Neural cell (in vitro differentiated cells): ENCODE measurements around the gene ANKS1A. TPM values are rescaled to one million over a fixed set of nuclear protein-coding genes. Genes with fewer than 3 reads are reported as not detected.

ENCODE experiments used
- H2AFZ ChIP-seq: fragments of 200-600, 300-800 bp; sonication (generic), shearing (Covaris generic); 2 replicates; pipeline ENCODE4 v1.6.0; 2014; ENCODE audit warnings: low read depth, mild to moderate bottlenecking, antibody characterized with exemption, low read length, moderate library complexity
- H3F3A ChIP-seq: fragments of 200-600 bp; shearing (Covaris generic); 2 replicates; pipeline ENCODE4 v1.6.1; 2016; ENCODE audit warnings: mild to moderate bottlenecking, moderate library complexity, mixed read lengths, antibody characterized with exemption, low read length; ENCODE audit not compliant: insufficient read depth, poor library complexity, severe bottlenecking
- H3K27ac ChIP-seq: fragments of 200-600, 300-800 bp; sonication (generic), shearing (Covaris generic); 2 replicates; pipeline ENCODE4 v1.5.1; 2014; ENCODE audit warnings: mild to moderate bottlenecking, low read length, moderate library complexity
- H3K27me3 ChIP-seq: fragments of 300-800, 200-600 bp; sonication (generic), shearing (Covaris generic); 2 replicates; pipeline ENCODE4 v1.6.0; 2014; ENCODE audit warnings: mild to moderate bottlenecking, low read depth, low read length, moderate library complexity; ENCODE audit not compliant: insufficient read depth
- H3K36me3 ChIP-seq: fragments of 300-800, 200-600 bp; sonication (generic), shearing (Covaris generic); 2 replicates; pipeline ENCODE4 v1.5.1; 2014; ENCODE audit warnings: mild to moderate bottlenecking, antibody characterized with exemption, low read length, moderate library complexity; ENCODE audit not compliant: insufficient read depth
- H3K4me2 ChIP-seq: fragments of 300-800, 200-600 bp; sonication (generic), shearing (Covaris generic); 2 replicates; pipeline ENCODE4 v1.6.0; 2014; ENCODE audit warnings: mild to moderate bottlenecking, low read length
- H3K4me3 ChIP-seq: fragments of 300-800, 200-600 bp; sonication (generic), shearing (Covaris generic); 2 replicates; pipeline ENCODE4 v1.5.1; 2014; ENCODE audit warnings: mild to moderate bottlenecking, low read length, moderate library complexity
- H3K79me2 ChIP-seq: fragments of 200-600 bp; shearing (Covaris generic); replicated peaks from 2 replicates; pipeline ENCODE4 v1.6.0; 2014; ENCODE audit warnings: mild to moderate bottlenecking, low read length, moderate library complexity; ENCODE audit not compliant: insufficient read depth
- H3K9ac ChIP-seq: fragments of 300-800, 200-600 bp; sonication (generic), shearing (Covaris generic); 2 replicates; pipeline ENCODE4 v1.6.1; 2016; ENCODE audit warnings: mild to moderate bottlenecking, low read length, mixed read lengths
- H3K9me2 ChIP-seq: fragments of 200-600 bp; shearing (Covaris generic); 2 replicates; pipeline ENCODE4 v1.6.1; 2016; ENCODE audit warnings: mild to moderate bottlenecking, low read length, mixed read lengths; ENCODE audit not compliant: insufficient read depth
- H3K9me3 ChIP-seq: fragments of 200-600, 300-800 bp; sonication (generic), shearing (Covaris generic); 2 replicates; pipeline ENCODE4 v1.6.1; 2016; ENCODE audit warnings: mild to moderate bottlenecking, mixed run types, low read length, moderate library complexity, mixed read lengths
- H4K20me1 ChIP-seq: fragments of 200-600 bp; shearing (Covaris generic); 2 replicates; pipeline ENCODE4 v1.6.1; 2016; ENCODE audit warnings: mild to moderate bottlenecking, mixed run types; ENCODE audit not compliant: insufficient read depth
- EP300 ChIP-seq: fragments of 450-650 bp; conservative IDR thresholded peaks from 2 replicates; pipeline ENCODE4 v1.6.1; 2014; ENCODE audit warnings: antibody characterized with exemption, mild to moderate bottlenecking, moderate library complexity; ENCODE audit not compliant: poor library complexity, severe bottlenecking
- EZH2 ChIP-seq: fragments of 200-600, 300-800 bp; shearing (Covaris generic), sonication (generic); IDR thresholded peaks from 2 replicates; pipeline ENCODE4 v1.6.1; 2014; ENCODE audit warnings: antibody characterized with exemption, low read length, borderline replicate concordance, mild to moderate bottlenecking; ENCODE audit not compliant: insufficient read depth, poor library complexity, severe bottlenecking
- MXI1 ChIP-seq: fragments of 450-650 bp; conservative IDR thresholded peaks from 2 replicates; pipeline ENCODE4 v1.6.1; 2014; ENCODE audit warnings: antibody characterized with exemption, mild to moderate bottlenecking; ENCODE audit not compliant: poor library complexity, severe bottlenecking
- POLR2AphosphoS5 ChIP-seq: IDR thresholded peaks from 2 replicates; pipeline ENCODE4 v1.6.1; 2012
- RAD21 ChIP-seq: fragments of 450-650 bp; conservative IDR thresholded peaks from 2 replicates; pipeline ENCODE4 v1.6.1; 2014; ENCODE audit warnings: antibody characterized with exemption, mild to moderate bottlenecking, moderate library complexity
- SMC3 ChIP-seq: fragments of 450-650 bp; conservative IDR thresholded peaks from 2 replicates; pipeline ENCODE4 v1.6.1; 2014; ENCODE audit warnings: antibody characterized with exemption, mild to moderate bottlenecking, moderate library complexity; ENCODE audit not compliant: poor library complexity
- TAF1 ChIP-seq: IDR thresholded peaks from 2 replicates; pipeline ENCODE4 v1.6.1; 2012; ENCODE audit warnings: low read depth
- polyA plus RNA-seq: library from polyadenylated mRNA; depleted of rRNA; stranded (reverse); fragments of >200 nt; gene quantifications from 2 replicates; pipeline ENCODE4 v1.2.3, GENCODE V29; 2014
- TF ChIP-seq, protein P1 (sequence below): fragments of 450-650 bp; IDR thresholded peaks from 2 replicates; pipeline ENCODE4 v1.5.1; 2014; ENCODE audit warnings: antibody characterized with exemption, mild to moderate bottlenecking, moderate library complexity; ENCODE audit not compliant: poor library complexity, severe bottlenecking
- TF ChIP-seq, protein P2 (sequence below): IDR thresholded peaks from 2 replicates; pipeline ENCODE4 v1.6.1; 2012; ENCODE audit warnings: borderline replicate concordance

ANKS1A gene
- polyA plus RNA-seq, 1 donor from 2014 or later, result 22.6 TPM

DNA sequence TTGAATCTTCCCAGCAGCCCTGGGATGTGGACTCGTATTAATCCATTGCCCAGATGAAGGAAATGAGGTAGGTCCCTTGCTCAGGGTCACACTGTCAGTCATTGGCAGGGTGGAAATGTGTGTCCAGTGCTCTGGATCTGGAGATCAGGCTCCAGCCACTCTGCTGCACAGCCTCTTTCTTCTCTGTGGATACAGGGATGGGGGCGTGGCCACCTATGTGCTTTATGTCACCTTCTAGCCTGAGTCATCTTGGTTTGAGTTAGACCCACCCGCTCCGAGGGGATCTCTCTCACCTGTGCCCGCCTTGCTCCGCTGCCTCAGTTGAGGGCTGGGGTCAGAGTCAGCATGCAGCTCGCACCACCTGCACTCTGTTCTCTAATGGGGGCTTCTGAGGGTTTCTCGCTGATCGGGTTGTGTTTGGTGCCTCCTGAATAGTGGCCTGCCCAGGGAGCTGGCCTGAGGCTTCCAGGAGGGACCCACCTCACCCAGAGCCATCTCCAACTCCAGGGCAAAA is 172.1 kb downstream of the ANKS1A start:
- H3F3A ChIP-seq, result no peaks in the 10 kb centered on the region

DNA sequence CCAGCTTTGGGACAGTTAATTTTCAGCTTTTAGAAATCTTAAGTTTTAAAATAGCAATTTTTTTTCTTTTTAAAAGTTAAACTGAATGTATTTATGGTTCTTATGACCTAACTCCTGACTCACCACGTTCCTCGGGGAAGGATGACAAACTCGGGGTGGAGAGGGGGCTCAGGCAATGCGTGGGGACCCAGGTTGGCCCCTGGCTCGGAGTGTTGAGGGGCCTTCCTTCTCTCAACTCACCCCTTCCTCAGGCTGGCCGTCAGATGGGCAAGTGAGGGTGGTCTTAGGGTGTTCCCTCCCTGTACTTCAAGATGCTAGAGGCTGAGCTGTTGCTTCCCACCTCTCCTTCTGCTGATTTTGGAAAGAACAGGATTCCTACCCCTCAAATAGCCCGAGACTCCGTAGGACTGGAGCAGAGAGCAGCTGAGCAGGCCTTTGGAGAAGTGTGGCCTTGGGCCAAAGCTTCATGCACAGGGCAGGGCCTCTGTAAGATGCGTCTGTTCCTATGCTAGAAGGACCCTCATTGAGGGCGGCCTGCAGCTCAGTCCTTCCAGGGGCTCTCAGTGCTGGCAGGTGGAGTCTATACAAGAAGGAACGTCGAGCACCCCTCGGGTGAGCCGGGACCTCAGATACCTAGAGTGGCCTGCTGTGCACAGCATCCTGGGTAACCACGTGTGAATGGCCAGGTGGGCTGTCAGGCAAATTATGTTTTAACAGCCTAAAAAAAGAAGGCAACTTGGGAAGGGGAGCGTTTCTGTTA is 172.8 kb downstream of the ANKS1A start:
- H3K27me3 ChIP-seq, result no peaks in the 10 kb centered on the region
- no peaks in the 10 kb centered on the region for H3K79me2 ChIP-seq
- H3K9ac ChIP-seq, result no peak overlapping the region
- no peak overlapping the region for H3K27ac ChIP-seq
- H3K4me2 ChIP-seq, result no peak overlapping the region
- H4K20me1 ChIP-seq, result no peaks in the 10 kb centered on the region
- H3K36me3 ChIP-seq, result no peaks in the 10 kb centered on the region
- H3K9me3 ChIP-seq, result no peaks in the 10 kb centered on the region
- no peak overlapping the region for H2AFZ ChIP-seq
- no peaks in the 10 kb centered on the region for H3F3A ChIP-seq
- H3K9me2 ChIP-seq, result no peaks in the 10 kb centered on the region
- H3K4me3 ChIP-seq, result no peak overlapping the region
- TF ChIP-seq RAD21 (no peak), SMC3 (no peak), TAF1 (no peak), EZH2 (no peak), MXI1 (no peak), EP300 (no peak), POLR2AphosphoS5 (no peak)
- TF ChIP-seq, protein P1, sequence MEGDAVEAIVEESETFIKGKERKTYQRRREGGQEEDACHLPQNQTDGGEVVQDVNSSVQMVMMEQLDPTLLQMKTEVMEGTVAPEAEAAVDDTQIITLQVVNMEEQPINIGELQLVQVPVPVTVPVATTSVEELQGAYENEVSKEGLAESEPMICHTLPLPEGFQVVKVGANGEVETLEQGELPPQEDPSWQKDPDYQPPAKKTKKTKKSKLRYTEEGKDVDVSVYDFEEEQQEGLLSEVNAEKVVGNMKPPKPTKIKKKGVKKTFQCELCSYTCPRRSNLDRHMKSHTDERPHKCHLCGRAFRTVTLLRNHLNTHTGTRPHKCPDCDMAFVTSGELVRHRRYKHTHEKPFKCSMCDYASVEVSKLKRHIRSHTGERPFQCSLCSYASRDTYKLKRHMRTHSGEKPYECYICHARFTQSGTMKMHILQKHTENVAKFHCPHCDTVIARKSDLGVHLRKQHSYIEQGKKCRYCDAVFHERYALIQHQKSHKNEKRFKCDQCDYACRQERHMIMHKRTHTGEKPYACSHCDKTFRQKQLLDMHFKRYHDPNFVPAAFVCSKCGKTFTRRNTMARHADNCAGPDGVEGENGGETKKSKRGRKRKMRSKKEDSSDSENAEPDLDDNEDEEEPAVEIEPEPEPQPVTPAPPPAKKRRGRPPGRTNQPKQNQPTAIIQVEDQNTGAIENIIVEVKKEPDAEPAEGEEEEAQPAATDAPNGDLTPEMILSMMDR, result no peak
- TF ChIP-seq, protein P2, sequence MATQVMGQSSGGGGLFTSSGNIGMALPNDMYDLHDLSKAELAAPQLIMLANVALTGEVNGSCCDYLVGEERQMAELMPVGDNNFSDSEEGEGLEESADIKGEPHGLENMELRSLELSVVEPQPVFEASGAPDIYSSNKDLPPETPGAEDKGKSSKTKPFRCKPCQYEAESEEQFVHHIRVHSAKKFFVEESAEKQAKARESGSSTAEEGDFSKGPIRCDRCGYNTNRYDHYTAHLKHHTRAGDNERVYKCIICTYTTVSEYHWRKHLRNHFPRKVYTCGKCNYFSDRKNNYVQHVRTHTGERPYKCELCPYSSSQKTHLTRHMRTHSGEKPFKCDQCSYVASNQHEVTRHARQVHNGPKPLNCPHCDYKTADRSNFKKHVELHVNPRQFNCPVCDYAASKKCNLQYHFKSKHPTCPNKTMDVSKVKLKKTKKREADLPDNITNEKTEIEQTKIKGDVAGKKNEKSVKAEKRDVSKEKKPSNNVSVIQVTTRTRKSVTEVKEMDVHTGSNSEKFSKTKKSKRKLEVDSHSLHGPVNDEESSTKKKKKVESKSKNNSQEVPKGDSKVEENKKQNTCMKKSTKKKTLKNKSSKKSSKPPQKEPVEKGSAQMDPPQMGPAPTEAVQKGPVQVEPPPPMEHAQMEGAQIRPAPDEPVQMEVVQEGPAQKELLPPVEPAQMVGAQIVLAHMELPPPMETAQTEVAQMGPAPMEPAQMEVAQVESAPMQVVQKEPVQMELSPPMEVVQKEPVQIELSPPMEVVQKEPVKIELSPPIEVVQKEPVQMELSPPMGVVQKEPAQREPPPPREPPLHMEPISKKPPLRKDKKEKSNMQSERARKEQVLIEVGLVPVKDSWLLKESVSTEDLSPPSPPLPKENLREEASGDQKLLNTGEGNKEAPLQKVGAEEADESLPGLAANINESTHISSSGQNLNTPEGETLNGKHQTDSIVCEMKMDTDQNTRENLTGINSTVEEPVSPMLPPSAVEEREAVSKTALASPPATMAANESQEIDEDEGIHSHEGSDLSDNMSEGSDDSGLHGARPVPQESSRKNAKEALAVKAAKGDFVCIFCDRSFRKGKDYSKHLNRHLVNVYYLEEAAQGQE, result no peak

More for the DNA sequence above, 172.1 kb downstream of the ANKS1A start:
- no peak overlapping the region for H2AFZ ChIP-seq
- H3K9ac ChIP-seq, result no peak overlapping the region
- H3K79me2 ChIP-seq, result no peaks in the 10 kb centered on the region
- no peaks in the 10 kb centered on the region for H3K9me3 ChIP-seq
- no peak overlapping the region for H3K27ac ChIP-seq
- no peak overlapping the region for H3K4me2 ChIP-seq
- no peaks in the 10 kb centered on the region for H3K27me3 ChIP-seq
- no peaks in the 10 kb centered on the region for H4K20me1 ChIP-seq
- no peaks in the 10 kb centered on the region for H3K9me2 ChIP-seq
- peak overlapping the region; percentile 10 for H3K4me3 ChIP-seq
- TF ChIP-seq EZH2 (no peak), POLR2AphosphoS5 (no peak), SMC3 (no peak)
- TF ChIP-seq, protein P2, result no peak
- no peaks in the 10 kb centered on the region for H3K36me3 ChIP-seq
